ENCODE data around the gene ULK4.

ULK4 gene

DNA sequence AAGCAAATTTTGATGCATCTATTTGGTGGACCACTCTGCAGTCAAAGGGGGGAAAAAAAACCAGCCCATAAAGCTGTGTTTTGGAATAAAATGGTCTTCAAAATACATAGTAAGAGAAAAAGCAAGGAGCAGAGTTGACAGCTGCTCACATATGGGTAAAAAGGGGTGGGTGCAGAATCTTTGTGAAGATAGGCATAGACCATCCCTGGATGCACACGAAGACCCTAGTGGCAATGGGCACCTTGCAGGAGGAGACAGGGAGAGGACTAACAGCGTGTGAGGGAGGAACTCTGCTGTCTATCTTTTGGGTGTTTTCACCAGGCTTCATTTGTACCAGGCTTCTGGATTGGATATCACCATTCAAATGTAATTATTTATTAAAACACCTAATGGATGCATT lies 718.7 kb downstream of the ULK4 start:
- DNase-seq: no peak

DNA sequence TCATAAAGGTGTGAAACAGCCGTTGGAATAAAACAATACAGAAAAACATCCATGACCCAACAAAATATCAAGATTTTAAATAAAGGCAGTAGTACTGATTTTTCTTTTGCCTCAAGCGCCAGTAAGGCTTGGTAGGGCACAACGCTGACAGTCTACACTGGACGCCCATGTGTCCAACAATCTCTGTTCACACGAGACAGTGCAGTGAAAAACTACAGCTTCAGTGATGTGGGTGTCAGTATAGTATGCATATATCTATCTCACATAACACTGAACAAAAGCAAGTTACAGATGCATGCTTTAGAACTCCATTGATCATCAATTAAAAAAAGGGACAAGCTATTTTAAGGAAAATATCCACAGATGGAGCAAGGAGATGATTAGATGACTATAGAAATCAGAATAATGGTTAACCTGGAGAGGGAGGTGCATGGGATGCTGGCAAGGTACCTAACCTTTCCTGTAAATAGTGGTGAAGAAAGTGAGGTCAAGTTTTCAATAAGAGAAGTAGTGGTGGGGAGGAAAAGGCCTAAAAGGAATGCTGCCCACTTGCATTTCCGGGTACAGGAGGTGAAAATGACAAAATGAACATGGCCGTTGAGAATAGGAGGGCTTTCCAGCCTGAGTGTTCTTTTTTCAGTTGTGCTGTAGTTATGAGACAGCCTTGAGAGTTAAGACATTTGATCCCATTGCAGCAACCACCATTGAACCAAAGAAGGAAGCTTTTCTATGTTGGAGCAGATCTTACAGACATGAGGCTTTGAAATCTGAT lies 719.9 kb downstream of the ULK4 start:
- no peak for DNase-seq

DNA sequence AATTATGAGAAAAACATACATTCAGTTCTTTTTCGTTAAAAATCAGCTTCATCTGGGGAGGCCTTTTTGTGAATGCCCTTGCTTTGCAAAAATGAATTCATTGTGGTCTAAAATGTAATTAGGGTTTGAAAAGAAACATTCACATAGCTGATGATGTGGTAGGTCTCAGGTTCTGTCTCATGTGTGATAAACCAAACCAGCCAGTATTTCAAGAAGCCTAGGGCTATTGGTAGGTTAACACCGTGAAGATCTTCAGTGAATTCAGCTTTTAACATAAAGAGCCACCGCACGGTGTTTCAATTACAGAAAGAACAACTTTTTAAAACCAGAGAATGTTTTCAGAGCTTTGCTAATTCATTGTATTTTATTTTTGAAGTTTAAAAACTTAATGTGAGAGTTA lies 720.7 kb downstream of the ULK4 start:
- DNase-seq: no peak

DNA sequence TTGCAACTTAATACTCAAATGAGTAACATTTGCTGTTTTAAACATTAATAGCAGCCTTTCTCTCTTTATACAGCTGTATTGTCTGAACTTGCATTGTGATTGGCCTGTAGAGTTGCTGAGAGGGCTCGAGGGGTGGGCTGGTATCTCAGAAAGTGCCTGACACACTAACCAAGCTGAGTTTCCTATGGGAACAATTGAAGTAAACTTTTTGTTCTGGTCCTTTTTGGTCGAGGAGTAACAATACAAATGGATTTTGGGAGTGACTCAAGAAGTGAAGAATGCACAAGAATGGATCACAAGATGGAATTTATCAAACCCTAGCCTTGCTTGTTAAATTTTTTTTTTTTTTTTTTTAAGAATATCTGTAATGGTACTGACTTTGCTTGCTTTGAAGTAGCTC lies 722.3 kb downstream of the ULK4 start:
- DNase-seq: no peak

DNA sequence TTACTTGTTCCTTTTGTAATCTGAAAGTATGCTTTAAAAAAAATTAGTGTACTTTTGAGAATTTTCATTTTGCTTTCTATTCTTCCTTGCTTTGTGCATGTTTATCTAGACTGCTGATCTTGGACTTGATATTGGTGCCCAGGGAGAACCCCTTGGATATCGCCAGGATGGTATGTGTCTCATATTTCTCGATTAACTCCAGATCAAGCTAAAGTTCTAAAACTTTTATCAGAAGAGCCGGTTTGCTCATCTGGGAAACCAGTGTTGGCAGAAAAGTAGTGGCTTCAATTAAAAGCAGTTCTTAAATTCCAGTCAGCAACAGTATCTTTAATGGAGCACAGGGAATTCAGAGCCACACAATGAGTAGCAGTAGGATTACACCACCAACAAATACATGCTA lies 724.0 kb downstream of the ULK4 start:
- no peak for DNase-seq

DNA sequence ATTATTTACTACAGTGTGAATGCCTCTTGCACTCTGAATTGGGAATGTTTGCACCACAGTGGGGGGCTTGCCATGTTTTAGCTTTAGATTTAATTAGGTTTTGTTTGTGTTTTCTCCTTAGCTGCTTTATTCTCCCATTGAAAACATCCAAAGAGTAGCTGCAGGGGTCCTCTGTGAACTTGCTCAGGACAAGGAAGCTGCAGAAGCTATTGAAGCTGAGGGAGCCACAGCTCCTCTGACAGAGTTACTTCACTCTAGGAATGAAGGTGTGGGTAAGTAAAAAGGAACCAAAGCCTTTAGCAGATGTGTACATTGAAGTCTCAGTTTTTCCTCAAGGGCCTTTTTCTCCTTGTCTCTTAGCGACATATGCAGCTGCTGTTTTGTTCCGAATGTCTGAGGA lies 725.7 kb downstream of the ULK4 start:
- DNase-seq: no peak

DNA sequence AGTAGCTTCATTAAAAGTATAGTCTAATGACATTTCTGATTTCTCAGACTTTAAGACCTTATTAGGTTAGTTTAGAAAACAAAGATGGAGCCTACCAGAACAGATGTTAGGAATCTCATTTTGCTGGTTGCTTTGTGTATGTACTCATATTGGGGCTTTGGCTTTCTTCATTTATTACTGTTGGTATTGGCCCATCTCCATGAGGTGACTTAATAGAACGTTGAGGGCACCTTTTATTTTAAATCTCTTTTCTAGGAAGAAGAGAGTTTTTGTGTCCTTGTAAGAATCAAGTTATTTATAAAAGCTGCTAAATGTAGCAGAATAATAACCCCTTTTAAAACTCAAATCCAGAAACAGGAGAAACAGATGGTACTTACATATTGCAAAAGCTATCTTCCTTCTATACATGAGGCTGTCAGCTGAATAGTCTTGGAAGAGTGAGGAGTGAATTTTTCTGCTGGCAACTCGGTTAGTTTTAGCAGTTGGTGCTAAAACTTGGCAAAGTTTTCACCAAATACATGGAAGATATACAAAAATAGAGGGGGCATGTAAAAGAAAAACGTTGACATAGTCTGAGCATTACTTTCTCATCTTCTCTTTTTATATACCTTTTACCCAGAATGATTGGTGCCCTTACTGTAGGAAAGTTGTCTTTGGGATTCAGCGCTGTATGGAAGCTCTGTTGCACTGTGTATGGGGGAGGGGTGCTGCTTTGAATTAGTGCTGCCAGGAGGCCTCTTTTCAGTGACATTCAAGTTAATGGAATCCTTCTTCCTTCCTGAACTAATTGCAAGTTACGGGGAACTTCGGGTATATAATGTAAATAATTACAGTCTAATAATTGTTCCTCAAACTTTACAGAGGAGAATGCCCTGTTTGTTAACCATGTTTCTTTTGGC lies 726.8 kb downstream of the ULK4 start:
- no peak for DNase-seq

DNA sequence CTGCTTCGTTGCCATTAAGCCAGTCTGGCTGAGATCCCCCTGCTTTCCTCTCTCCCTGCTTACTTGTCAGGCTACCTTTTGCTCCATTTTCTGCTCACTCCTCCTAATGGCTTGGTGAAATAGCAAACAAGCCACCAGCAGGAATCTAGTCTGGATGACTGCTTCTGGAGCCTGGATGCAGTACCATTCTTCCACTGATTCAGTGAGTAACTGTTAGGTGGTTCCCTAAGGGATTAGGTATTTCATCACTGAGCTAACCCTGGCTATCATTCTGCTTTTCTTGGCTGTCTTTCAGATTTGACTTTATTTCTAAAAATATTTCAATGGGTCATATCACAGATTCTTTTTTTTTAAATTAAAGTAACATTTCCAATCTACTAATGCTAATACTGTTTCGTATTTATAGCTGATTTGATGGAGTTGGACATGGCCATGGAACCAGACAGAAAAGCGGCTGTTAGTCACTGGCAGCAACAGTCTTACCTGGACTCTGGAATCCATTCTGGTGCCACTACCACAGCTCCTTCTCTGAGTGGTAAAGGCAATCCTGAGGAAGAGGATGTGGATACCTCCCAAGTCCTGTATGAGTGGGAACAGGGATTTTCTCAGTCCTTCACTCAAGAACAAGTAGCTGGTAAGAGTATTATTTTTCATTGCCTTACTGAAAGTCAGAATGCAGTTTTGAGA lies 737.6 kb downstream of the ULK4 start:
- DNase-seq: no peak

DNA sequence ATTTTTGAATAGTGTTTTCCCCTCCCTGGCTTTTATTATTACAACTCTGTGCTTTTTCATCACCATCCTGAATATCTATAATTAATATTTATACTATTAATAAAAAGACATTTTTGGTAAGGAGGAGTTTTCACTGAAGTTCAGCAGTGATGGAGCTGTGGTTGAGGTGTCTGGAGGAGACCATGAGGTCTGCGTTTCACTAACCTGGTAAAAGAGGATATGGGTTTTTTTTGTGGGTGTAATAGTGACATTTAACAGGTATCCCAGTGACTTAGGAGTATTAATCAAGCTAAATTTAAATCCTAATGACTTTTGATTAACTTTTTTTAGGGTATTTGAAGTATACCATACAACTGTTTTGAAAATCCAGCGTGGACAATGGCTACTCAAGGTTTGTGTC lies 738.2 kb downstream of the ULK4 start:
- DNase-seq: no peak

DNA sequence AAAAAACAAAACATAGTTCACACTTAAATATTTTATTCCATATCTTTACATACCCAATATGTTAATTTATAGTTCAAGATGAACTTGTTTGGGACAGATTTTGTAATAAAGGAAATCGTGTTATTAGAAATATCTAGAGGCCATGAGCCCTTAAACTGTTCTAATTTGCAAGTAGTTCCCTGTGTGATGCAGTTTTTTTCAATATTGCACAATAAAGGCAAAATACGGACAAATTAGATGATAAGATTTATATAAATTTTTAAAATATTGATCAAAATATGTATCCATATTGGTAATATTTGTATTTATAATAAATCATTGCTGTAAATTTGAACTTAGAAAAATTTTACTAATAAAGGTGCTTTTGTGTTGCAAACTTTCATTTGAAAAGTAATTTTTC lies 738.8 kb downstream of the ULK4 start:
- no peak for DNase-seq

DNA sequence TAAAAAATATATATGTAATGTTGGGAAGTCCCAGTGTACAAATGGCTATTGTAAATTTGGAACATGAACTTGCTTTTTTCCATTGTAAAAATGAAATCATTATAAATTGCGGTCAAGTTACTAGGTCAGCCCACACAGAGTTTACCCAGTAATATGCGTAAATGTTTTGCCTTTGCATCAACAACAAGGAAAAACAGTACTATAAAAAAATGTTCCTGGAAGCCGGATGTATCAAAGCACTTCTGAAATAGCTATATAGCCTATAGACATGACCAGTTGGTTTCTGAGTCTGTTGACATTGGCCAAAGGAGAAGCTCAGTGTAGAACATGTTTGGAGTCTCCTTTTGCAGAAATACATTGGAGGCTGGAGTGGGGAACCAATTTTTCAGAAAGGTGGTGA lies 739.4 kb downstream of the ULK4 start:
- no peak for DNase-seq

DNA sequence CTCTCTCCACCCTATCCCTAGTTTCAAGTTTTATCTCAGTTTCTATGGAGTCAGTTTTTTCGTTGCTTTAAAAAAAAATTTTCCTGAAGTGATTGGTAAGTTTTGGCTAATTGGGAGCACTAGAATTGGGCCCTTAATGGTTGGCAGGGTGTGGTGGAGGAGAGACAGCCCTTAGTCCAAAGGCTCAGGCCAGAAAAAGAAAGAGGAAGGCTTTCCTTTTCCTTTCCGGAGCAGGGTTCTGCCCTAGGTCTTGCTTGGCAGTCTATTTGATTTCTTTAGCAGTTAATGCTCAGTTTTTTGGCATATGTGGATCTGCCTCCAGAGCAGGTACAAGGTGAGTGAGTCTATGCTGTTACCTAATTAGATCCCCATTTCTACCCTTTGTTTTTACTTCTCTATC lies 739.9 kb downstream of the ULK4 start:
- DNase-seq: no peak

DNA sequence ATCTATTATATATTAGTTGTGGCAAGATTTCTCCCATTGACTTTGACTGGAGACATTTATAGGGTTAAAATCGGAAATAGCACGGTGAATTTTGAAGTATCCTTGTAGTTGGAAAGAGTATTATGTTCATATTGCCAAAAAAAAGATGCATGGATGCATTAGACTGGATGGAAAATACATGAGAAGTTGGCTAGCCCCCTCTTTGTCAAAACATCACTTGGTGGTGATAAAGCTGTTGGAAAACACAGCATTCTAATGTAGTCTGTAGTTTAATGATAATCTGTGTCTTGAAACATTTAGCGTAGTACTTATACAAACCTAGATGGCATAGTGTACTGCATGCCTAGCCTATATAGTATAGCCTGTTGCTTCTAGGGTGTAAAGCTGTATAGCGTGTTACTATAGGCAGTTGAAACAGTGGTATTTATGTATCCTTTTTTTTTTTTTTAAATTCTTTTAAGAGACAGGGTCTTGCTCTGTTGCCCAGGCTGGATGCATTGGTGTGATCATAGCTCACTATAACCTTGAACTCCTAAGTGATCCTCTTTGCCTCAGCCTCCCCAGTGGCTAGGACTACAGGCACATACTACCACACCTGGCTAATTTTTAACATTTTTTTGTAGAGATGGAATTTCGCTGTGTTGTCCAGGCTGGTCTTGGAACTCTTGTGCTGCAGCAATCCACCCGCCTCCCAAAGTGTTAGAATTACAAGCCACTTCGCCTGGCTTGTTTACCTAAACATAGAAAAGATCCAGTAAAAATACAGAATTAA lies 740.8 kb downstream of the ULK4 start:
- no peak for DNase-seq

DNA sequence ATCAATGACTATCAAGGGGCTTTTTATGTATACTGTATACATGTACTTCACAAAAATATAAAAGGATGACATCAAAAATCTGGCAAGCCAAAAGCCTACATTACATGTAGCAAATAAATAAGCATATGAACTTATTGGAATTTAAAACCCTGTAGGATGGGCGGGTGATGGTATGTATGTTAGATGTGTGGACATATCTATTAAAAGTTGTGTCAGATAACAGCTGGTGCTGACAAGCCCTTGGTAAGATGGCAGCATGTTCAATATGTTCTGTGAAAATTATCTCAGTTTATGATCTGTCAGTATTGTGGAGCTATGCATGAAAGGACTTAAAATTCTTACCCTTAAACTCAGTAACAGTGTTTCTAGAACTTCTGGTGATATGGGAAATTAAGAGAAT lies 742.5 kb downstream of the ULK4 start:
- no peak for DNase-seq

DNA sequence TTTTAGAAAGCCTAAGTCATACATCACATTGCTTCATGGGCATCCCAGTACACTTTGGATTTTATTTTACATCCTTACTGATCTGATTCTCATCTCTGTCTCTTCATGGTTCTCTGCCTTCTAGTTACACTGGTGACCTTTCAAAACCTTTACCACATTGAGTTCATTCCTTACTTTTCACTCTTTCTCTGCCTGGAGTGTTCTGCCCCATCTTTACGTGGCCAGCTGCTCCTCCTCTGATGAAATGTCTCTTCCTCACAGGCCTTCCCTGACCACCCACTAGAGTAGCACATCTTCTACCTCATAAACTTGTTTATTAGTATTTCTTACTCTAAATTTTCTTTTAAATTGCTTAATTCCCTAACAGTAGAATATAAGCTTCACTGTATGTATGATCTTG lies 744.9 kb downstream of the ULK4 start:
- no peak for DNase-seq

DNA sequence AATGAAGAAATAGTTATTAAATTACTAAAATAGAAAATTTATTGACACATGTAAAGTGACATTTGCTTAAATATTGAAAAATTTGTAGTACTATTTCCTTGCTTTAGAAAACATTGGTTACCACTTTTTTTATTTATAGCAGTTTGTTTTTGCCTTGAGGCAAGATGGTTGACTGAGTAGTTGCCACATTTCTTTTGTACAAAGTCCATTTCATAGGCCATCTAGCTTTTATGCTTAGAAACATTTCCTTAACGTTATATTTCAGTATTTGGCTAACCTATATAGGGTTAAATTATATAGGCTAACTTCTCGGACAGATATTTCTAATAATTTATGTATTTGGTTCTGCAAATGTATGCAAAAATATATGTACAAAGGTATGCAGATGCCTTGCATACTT lies 745.5 kb downstream of the ULK4 start:
- no peak for DNase-seq

DNA sequence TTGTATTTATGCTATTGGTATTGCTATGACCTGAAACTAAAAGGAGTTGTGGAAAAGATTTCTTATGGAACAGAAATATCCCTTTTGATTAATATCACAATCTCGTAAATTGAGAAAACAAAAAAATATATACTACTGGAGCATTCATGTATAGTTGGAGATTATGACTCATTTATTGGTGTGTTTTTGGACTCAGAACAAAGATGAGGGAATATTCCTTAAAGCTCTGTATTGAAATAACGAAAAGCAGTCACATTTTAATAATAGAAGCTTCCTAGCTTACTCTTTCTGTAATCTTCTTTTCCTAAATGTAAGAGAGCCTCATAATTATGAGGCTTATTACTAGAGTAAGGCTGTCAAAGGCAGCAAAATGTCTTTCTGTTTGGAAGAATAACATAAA lies 748.3 kb downstream of the ULK4 start:
- no peak for DNase-seq

DNA sequence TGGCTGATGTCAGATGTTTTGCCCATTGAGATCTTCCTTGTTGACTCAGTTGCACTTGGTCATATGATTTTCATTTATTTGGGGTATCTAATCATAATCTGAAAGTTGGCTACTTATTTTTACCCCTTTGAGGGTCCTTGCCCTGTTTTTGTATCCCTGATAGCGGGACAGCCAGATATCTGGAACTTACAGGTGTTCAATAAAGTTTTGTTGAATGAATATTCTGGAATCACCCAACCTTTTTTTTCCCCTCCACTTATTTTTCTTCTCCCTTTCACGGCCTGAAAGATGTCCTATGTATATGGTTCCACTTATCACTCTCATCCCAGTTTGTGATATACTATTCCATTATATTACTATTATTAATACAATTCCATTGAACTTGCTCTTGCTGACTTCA lies 749.8 kb downstream of the ULK4 start:
- no peak for DNase-seq

DNA sequence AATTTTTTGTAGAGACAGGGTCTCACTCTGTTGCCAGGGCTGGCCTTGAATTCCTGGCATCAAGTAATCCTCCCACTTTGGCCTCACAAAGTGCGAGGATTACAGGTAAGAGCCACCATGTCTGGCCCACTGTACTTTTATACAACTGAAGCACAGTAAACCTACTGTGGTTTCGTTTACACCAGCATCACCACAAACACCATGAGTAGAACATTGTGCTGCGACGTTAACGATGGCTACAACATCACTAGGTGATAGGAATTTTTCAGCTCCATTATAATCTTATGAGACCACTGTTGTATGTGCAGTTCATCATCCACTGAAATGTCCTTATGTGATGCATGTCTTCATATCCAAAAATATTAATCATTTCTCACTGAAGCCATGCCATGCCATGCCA lies 750.9 kb downstream of the ULK4 start:
- DNase-seq: no peak

DNA sequence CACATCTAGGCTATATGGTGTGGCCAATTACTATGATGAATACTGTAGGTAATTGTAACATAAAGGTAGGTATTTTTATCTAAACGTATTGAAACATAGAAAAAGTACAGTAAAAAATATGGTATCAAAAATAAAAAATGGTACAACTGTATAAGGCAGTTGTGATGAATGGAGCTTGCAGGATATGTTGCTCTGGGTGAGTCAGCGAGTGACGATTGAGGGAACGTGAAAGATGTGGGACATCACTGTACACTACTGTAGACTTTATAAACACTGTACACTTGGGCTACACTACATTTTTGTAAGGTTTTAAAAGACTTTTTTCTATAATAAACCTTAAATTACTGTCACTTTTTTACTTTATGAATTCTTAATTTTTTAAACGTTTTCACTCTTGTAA lies 752.3 kb downstream of the ULK4 start:
- no peak for DNase-seq

DNA sequence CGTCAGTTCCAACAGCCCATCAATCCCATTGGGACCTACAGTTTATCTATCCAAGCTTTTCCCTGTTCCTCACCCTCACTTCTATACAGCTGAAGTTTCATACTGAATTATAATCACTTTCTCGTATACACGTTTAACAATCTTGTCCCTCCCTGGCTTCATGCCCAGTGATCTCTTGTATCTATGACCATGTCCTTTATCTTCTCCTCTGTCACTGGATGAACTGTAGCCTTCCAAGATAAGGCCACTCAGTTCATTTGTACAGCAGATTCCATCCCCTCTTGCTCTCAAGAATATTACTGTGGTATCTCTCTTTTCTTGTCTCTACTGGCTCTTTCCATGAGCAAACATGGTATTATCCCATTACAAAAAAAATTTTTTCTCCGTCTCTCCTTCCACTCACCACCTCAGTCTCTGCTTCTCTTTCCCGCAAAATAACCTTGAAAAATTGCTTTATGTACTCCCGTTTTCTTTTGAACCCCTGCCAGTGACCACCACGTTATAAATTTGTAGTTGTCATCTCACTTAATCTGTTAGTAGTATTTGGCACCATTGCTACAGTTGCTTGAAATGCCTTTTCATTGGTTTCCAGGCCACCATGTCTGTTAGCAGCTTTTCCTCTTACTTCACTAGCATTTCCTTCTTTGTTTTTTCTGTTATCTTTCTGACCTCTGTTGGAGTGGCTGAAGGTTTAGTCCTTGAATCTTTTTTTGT lies 753.2 kb downstream of the ULK4 start:
- DNase-seq: no peak

DNA sequence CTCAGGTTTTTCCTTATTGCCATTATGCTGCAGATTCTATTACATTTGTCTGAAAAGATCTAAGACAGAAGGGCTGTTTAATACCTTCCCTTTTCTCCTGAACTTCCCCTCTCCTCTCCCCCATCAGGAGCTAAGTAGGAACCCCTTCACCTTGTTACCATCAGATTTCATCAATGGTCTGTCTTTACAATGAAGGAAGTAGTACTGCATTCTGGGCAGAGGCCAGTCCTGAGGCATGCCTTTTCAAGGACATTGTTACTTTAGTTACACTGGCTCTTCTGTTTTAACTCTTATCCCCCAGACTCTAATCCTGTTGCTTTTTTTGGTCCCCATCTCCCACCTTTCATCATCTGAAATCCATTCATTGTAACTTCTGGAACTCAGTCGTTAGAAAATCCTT lies 754.5 kb downstream of the ULK4 start:
- no peak for DNase-seq

All from NCI-H524 (cell line).